KOPT-K1 (cell line): ENCODE results near the gene SH3BGR.
"Not testable (repeated sequence)": the region's sequence is repeated elsewhere in the genome, so short reads cannot be mapped to it uniquely, and the experiment has no call there.

ENCODE experiments used
- H3K27ac ChIP-seq: fragments of 200-600 bp; sonication (generic); 2 replicates; pipeline ENCODE4 v1.5.1; 2016; ENCODE audit warnings: antibody characterized with exemption, mild to moderate bottlenecking, low read depth, low read length; ENCODE audit not compliant: poor library complexity, severe bottlenecking
- H3K36me3 ChIP-seq: fragments of 200-600 bp; sonication (generic); 2 replicates; pipeline ENCODE4 v1.5.1; 2017; ENCODE audit warnings: antibody characterized with exemption, mild to moderate bottlenecking, low read length, moderate library complexity; ENCODE audit not compliant: insufficient read depth
- H3K9me3 ChIP-seq: fragments of 200-600 bp; sonication (generic); 2 replicates; pipeline ENCODE4 v1.5.1; 2017; ENCODE audit warnings: antibody characterized with exemption, low read length, mild to moderate bottlenecking; ENCODE audit not compliant: insufficient read depth, poor library complexity, severe bottlenecking

SH3BGR gene

GRCh38 chr21:39451332-39452206 lies at the start of gene SH3BGR:
Gene SH3BGR (plus strand): TSS chr21:39451970. CDS start chr21:39452097, 127 bp downstream.
- H3K27ac ChIP-seq, result no peak within 1 kb of the TSS
- H3K36me3 ChIP-seq, result no peaks in the 10 kb centered on the region
- H3K9me3 ChIP-seq, result no peaks in the 10 kb centered on the region

DNA sequence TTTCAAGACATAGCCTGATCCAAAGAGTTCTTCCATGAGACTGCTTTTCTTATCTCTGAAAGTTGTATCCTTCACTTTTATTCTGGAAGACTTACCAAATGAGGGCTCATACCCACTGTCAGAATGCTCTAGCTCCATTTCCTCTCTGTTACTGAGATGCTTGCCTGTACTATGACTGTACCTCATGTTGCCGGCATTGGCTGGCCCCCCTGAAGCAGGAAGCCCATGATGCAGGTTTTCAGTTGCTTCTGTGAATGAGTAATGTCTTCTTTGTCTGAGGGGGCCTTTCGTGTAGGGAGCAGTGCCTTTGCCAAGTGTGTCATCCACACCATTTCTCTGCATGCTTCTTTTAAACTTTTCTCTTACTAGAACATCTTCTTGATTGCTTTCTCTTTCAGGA lies 45.7 kb upstream of the SH3BGR start:
- Histone ChIP-seq H3K9me3 (peaks cover 9% of the 10 kb centered on the region), H3K36me3 (peaks cover 10% of the 10 kb centered on the region), H3K27ac (no peak overlapping the region)

DNA sequence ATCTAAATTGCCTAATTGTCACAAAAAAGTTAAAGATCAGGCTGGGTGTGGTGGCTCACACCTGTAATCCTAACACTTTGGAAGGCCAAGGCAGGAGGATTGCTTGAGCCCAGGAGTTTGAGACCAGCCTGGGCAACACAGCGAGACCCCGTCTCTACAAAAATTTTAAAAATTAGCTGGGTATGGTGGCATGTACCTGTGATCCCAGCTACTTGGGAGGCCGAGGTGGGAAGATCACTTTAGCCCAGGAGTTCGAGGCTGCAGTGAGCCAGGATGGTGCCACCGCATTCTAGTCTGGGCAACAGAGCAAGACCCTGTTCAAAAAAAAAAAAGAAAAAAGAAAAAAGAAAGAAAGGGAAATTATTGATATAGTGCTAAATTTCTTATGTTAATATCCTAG lies 32.6 kb upstream of the SH3BGR start:
- not testable (repeated sequence) for H3K27ac ChIP-seq, H3K9me3 ChIP-seq, H3K36me3 ChIP-seq

DNA sequence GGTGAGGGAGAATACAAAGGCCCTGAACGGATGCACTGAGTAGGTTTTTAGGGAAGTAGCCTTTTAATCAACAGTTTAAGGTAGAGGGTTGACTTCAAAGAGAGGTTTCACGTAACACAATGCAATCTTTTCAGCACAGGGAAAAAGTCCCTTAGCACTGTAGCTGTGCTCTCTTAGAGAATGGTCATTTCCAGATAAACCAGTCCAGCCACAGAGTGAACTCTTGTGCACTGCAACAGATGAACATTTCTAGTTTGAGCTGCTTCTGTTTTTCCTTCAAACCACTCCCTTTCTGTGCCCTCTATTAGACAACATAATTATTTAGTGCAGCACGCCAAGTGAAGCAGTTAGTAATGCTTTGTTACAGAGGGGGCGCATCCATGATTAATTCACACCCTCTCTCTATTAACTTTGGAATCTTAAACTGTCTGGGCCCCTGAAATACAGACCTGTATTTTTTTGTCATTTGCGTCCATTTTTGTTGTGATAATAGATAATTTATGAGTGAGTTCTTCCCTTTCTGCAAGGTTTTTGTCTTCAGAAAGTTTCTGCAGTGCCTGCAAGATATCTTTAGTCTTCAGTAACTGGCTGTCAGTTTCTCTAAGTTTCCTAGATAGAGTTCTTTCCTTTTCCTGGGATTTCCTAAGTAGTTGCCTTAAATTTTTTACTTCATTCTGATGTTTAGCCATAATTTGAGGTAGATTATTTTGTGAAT lies 29.1 kb upstream of the SH3BGR start:
- no peaks in the 10 kb centered on the region for H3K36me3 ChIP-seq
- no peak overlapping the region for H3K27ac ChIP-seq
- H3K9me3 ChIP-seq, result no peaks in the 10 kb centered on the region

DNA sequence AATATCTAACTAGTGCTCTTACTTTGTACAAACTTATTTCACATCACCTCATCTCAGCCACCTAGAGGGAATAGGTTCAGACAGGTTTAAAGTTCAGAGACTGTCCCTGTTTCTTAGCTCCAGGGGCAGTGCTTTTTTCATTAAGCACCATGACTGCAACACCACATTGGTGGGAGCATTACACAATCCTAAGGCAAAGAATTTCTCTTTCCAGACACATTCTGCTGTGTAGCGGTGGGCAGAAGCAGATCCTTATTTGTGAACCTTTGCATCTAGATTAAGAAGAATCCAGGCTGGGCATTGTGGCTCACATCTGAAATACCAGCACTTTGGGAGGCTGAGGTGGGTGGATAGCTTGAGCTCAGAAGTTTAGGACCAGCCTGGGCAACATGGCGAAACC lies 22.3 kb upstream of the SH3BGR start:
- Histone ChIP-seq H3K36me3 (no peaks in the 10 kb centered on the region), H3K9me3 (no peaks in the 10 kb centered on the region), H3K27ac (no peak overlapping the region)

- H3K9me3 ChIP-seq, result no peaks in the 10 kb centered on the region
- no peaks in the 10 kb centered on the region for H3K36me3 ChIP-seq
- no peak overlapping the region for H3K27ac ChIP-seq
Measured at GRCh38 chr21:39430016-39430415, 21.8 kb upstream of the SH3BGR start.

- Histone ChIP-seq H3K9me3 (no peaks in the 10 kb centered on the region), H3K36me3 (no peaks in the 10 kb centered on the region), H3K27ac (no peak overlapping the region)
Measured at GRCh38 chr21:39430457-39430856, 21.3 kb upstream of the SH3BGR start.

- Histone ChIP-seq H3K9me3 (no peaks in the 10 kb centered on the region), H3K27ac (no peak overlapping the region)
Measured at GRCh38 chr21:39430954-39431353, 20.8 kb upstream of the SH3BGR start.

GRCh38 chr21:39434950-39435349 lies 16.8 kb upstream of the SH3BGR start:
- Histone ChIP-seq H3K27ac (no peak overlapping the region), H3K9me3 (no peaks in the 10 kb centered on the region), H3K36me3 (no peaks in the 10 kb centered on the region)

More at GRCh38 chr21:39430954-39431353, 20.8 kb upstream of the SH3BGR start:
- H3K36me3 ChIP-seq, result no peaks in the 10 kb centered on the region

- Histone ChIP-seq H3K9me3 (no peaks in the 10 kb centered on the region), H3K27ac (no peak overlapping the region), H3K36me3 (no peaks in the 10 kb centered on the region)
Measured at GRCh38 chr21:39439232-39439631, 12.5 kb upstream of the SH3BGR start.

GRCh38 chr21:39441502-39442475 lies 10.0 kb upstream of the SH3BGR start:
- Histone ChIP-seq H3K36me3 (no peaks in the 10 kb centered on the region), H3K27ac (no peak overlapping the region), H3K9me3 (no peaks in the 10 kb centered on the region)

- no peaks in the 10 kb centered on the region for H3K9me3 ChIP-seq
- peak overlapping the region; percentile 70 for H3K27ac ChIP-seq
- H3K36me3 ChIP-seq, result no peaks in the 10 kb centered on the region
Measured at GRCh38 chr21:39444421-39445180, 7.2 kb upstream of the SH3BGR start.

DNA sequence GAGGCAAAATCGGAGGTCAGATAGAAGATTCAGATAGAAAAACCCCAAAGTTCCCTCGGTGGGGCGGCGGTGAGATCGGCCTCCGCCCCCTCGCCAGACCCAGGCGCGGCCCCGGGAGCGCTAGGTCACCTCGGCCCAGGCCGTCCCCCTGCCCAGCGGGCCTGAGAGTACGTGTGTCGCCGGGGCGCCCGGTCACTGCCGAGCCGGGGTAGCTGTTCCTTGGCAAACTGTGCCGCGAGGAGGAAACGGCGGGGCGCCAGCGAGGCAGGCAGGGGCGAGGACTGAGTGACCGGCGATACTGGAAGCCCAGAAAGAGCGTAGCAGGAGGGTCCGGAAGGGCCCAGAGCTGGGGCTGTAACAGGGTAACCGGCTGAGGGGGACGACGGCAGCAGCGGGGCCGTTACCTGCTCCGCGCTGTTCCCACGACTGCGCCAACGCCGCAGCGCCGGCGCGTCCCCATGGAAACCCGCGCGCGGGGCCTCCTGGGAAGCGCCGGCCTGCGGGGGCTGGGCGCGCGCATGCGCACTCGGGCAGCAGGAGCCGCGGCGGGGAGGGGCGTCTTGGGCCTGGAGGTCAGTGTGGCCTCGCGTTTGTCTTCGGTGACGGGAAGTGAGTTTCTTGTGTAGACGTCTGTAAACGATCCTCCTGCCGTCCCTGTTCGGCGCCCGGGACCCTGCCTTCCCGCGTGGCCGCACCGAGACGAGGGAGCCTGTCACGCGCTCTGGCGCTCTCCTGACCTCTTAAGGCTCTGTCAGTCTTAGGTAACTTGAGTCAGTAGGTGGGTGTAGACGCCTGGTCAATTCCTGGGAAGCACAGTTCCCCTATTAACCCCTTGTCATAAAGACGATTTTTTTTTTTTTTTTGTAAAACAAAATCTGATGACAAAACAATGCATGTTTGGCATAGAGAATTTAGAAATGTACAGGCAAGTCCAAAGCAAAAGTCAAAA lies 6.2 kb upstream of the SH3BGR start, which contains the start of gene LCA5L:
LCA5L (minus strand) TSS at position 458 of the 949 bp plus-strand sequence. CDS start 17,285 bp downstream, outside the sequence.
- peak within 1 kb of the TSS; percentile 70 for H3K27ac ChIP-seq
- no peaks in the 10 kb centered on the region for H3K9me3 ChIP-seq
- no peaks in the 10 kb centered on the region for H3K36me3 ChIP-seq
